Measurements from ENCODE around the gene TTC29. TPM values are rescaled to one million over a fixed set of nuclear protein-coding genes. Genes with fewer than 3 reads are reported as not detected.
"Not testable (repeated sequence)": the region's sequence is repeated elsewhere in the genome, so short reads cannot be mapped to it uniquely, and the experiment has no call there.

Gene TTC29
- total RNA-seq, 1 experiment from 2014 or later: 0.49 TPM

- DNase-seq (ENCODE audit: low read depth): no peak
Measured at GRCh38 chr4:146855761-146856160, 89.9 kb downstream of the TTC29 start.

GRCh38 chr4:146852360-146852759, 93.3 kb downstream of the TTC29 start:
- no peak for DNase-seq (ENCODE audit: low read depth)

GRCh38 chr4:146847345-146847744, 98.3 kb downstream of the TTC29 start:
- DNase-seq (ENCODE audit: low read depth): no peak

GRCh38 chr4:146846882-146847281, 98.8 kb downstream of the TTC29 start:
- DNase-seq (ENCODE audit: low read depth): no peak

GRCh38 chr4:146844761-146845160, 100.9 kb downstream of the TTC29 start:
- DNase-seq (ENCODE audit: low read depth): no peak

- no peak for DNase-seq (ENCODE audit: low read depth)
Measured at GRCh38 chr4:146842876-146843275, 102.8 kb downstream of the TTC29 start.

GRCh38 chr4:146840731-146841130, 104.9 kb downstream of the TTC29 start:
- DNase-seq (ENCODE audit: low read depth): no peak

- DNase-seq (ENCODE audit: low read depth): no peak
Measured at GRCh38 chr4:146835096-146835495, 110.6 kb downstream of the TTC29 start.

- no peak for DNase-seq (ENCODE audit: low read depth)
Measured at GRCh38 chr4:146834263-146835034, 111.2 kb downstream of the TTC29 start.

GRCh38 chr4:146833530-146833929, 112.1 kb downstream of the TTC29 start:
- no peak for DNase-seq (ENCODE audit: low read depth)

GRCh38 chr4:146822980-146823379, 122.7 kb downstream of the TTC29 start:
- DNase-seq (ENCODE audit: low read depth): not testable (repeated sequence)

- no peak for DNase-seq (ENCODE audit: low read depth)
Measured at GRCh38 chr4:146814750-146815149, 130.9 kb downstream of the TTC29 start.

- no peak for DNase-seq (ENCODE audit: low read depth)
Measured at GRCh38 chr4:146795711-146796110, 150.0 kb downstream of the TTC29 start.

- DNase-seq (ENCODE audit: low read depth): no peak
Measured at GRCh38 chr4:146793727-146794126, 151.9 kb downstream of the TTC29 start.

GRCh38 chr4:146791439-146791838, 154.2 kb downstream of the TTC29 start:
- no peak for DNase-seq (ENCODE audit: low read depth)

- no peak for DNase-seq (ENCODE audit: low read depth)
Measured at GRCh38 chr4:146790515-146790914, 155.1 kb downstream of the TTC29 start.

GRCh38 chr4:146787731-146788130, 157.9 kb downstream of the TTC29 start:
- no peak for DNase-seq (ENCODE audit: low read depth)

GRCh38 chr4:146776691-146777090, 169.0 kb downstream of the TTC29 start:
- DNase-seq (ENCODE audit: low read depth): no peak

GRCh38 chr4:146763560-146763959, 182.1 kb downstream of the TTC29 start:
- no peak for DNase-seq (ENCODE audit: low read depth)

GRCh38 chr4:146762016-146762415, 183.6 kb downstream of the TTC29 start:
- DNase-seq (ENCODE audit: low read depth): no peak

- DNase-seq (ENCODE audit: low read depth): no peak
Measured at GRCh38 chr4:146742416-146742815, 203.2 kb downstream of the TTC29 start.

GRCh38 chr4:146739182-146739581, 206.5 kb downstream of the TTC29 start:
- no peak for DNase-seq (ENCODE audit: low read depth)

- DNase-seq (ENCODE audit: low read depth): not testable (repeated sequence)
Measured at GRCh38 chr4:146723519-146723918, 222.1 kb downstream of the TTC29 start.

GRCh38 chr4:146709956-146710355, 235.7 kb downstream of the TTC29 start:
- DNase-seq (ENCODE audit: low read depth): no peak
